A549 (cell line): Measurements from ENCODE around the gene ADAMTSL4. TPM values are rescaled to one million over a fixed set of nuclear protein-coding genes. Genes with fewer than 3 reads are reported as not detected.
A peak's percentile ranks its signal among the peaks of the same experiment; 100 is the strongest.

ENCODE experiments used
- ATAC-seq, 2 experiments: fragments of 200-7000 bp in 1 of 2; fragments of >200 bp in 1 of 2; cut with Nextera tagmentation in 1 of 2; cut with Tn5 transposase in 1 of 2; 3 replicates each; pipeline versions ENCODE4 v1.8.0 to v1.9.1; 2018 to 2020; ENCODE audit warnings: mild to moderate bottlenecking in 1 of 2, moderate library complexity in 1 of 2
- CTCF ChIA-PET: fragments of 300-600 bp; sonication (Branson Sonifier 250); formaldehyde crosslinking; extraction: SDS; loops from one replicate; lab custom pipeline; 2021; ENCODE audit warnings: antibody characterized with exemption, inconsistent platforms; lab: Yijun Ruan, JAX
- POLR2A ChIA-PET: fragments of 350-600 bp; formaldehyde crosslinking; extraction: SDS; loops from one replicate; lab custom pipeline; 2021; ENCODE audit warnings: antibody characterized with exemption, inconsistent platforms; lab: Yijun Ruan, JAX
- DNase-seq, 2 experiments: peaks; one replicate each; pipeline versions ENCODE4 v3.0.0 to v3.0.0-alpha.2; 2011 to 2016; ENCODE audit warnings: low read depth in 1 of 2, low spot score in 1 of 2
- FAIRE-seq: peaks from 2 replicates; lab custom pipeline; 2011; peaks lifted over from hg19 to GRCh38; lab: Jason Lieb, UNC
- H3K27ac ChIP-seq, 2 experiments: fragments of >200 bp; sonication (Bioruptor Twin); formaldehyde crosslinking; 3 replicates each; pipeline ENCODE4 v1.5.1; 2016 to 2017
- H3K4me1 ChIP-seq: fragments of >200 bp; sonication (Bioruptor Twin); formaldehyde crosslinking; 3 replicates; pipeline ENCODE4 v1.6.1; 2016
- H3K4me2 ChIP-seq: fragments of >200 bp; sonication (Bioruptor Twin); formaldehyde crosslinking; 3 replicates; pipeline ENCODE4 v1.6.1; 2016
- H3K4me3 ChIP-seq: fragments of >200 bp; sonication (Bioruptor Twin); formaldehyde crosslinking; 3 replicates; pipeline ENCODE4 v1.5.1; 2016
- H3K9me3 ChIP-seq: fragments of >200 bp; sonication (Bioruptor Twin); formaldehyde crosslinking; 3 replicates; pipeline ENCODE4 v1.6.1; 2016
- CEBPB ChIP-seq, 2 experiments: fragments of >200 bp in 1 of 2; sonication (Bioruptor Twin) in 1 of 2; formaldehyde crosslinking in 1 of 2; IDR thresholded peaks; 2 replicates each; pipeline ENCODE4 v1.6.1; 2012 to 2016
- CHD2 ChIP-seq: fragments of 150-350 bp; IDR thresholded peaks from 2 replicates; pipeline ENCODE4 v1.6.1; 2014; ENCODE audit warnings: low read length; ENCODE audit not compliant: partially characterized antibody
- CHD4 ChIP-seq: fragments of 200-600 bp; sonication (generic); IDR thresholded peaks from 2 replicates; pipeline ENCODE4 v1.6.1; 2016; ENCODE audit warnings: antibody characterized with exemption, mild to moderate bottlenecking, borderline replicate concordance
- E2F6 ChIP-seq: IDR thresholded peaks from 2 replicates; pipeline ENCODE4 v1.6.1; 2012; ENCODE audit warnings: low read depth, borderline replicate concordance
- EP300 ChIP-seq, 2 experiments: fragments of >200 bp; sonication (Bioruptor Twin); formaldehyde crosslinking; IDR thresholded peaks; 2 replicates in 1 of 2; 3 replicates in 1 of 2; pipeline ENCODE4 v1.6.1; 2016 to 2017
- FOSB ChIP-seq: fragments of 250-450 bp; sonication (Bioruptor Pico); IDR thresholded peaks from 2 replicates; pipeline ENCODE4 v1.5.0; 2020; ENCODE audit warnings: mild to moderate bottlenecking, moderate library complexity
- HMGXB4 ChIP-seq: fragments of 250-450 bp; sonication (Bioruptor Pico); IDR thresholded peaks from 2 replicates; pipeline ENCODE4 v1.5.0; 2021; ENCODE audit warnings: mild to moderate bottlenecking, moderate library complexity, borderline replicate concordance
- JUN ChIP-seq, 2 experiments: fragments of >200 bp; sonication (Bioruptor Twin); formaldehyde crosslinking; IDR thresholded peaks; 2 replicates in 1 of 2; 3 replicates in 1 of 2; pipeline ENCODE4 v1.6.1; 2016 to 2017
- KDM1A ChIP-seq: fragments of 200-600 bp; sonication (generic); IDR thresholded peaks from 2 replicates; pipeline ENCODE4 v1.6.1; 2016; ENCODE audit warnings: low read depth, mild to moderate bottlenecking
- KDM5A ChIP-seq: fragments of 200-600 bp; sonication (generic); IDR thresholded peaks from 2 replicates; pipeline ENCODE4 v1.6.1; 2016; ENCODE audit warnings: antibody characterized with exemption, mild to moderate bottlenecking
- MAFK ChIP-seq: fragments of 450-650 bp; IDR thresholded peaks from 2 replicates; pipeline ENCODE4 v1.6.1; 2014; ENCODE audit not compliant: partially characterized antibody
- NFE2L2 ChIP-seq: fragments of 150-350 bp; conservative IDR thresholded peaks from 2 replicates; pipeline ENCODE4 v1.6.1; 2014; ENCODE audit warnings: low read length
- NPAS2 ChIP-seq: fragments of 250-450 bp; sonication (Bioruptor Pico); IDR thresholded peaks from 2 replicates; pipeline ENCODE4 v1.8.0; 2022; ENCODE audit warnings: mild to moderate bottlenecking, moderate library complexity, borderline replicate concordance
- POLR2A ChIP-seq: IDR thresholded peaks from 2 replicates; pipeline ENCODE4 v1.6.1; 2012; ENCODE audit warnings: mild to moderate bottlenecking, low read length
- RFX5 ChIP-seq: fragments of 450-650 bp; IDR thresholded peaks from 2 replicates; pipeline ENCODE4 v1.7.1; 2014; ENCODE audit warnings: antibody characterized with exemption, mild to moderate bottlenecking, moderate library complexity
- RNF2 ChIP-seq: fragments of 200-600 bp; sonication (generic); IDR thresholded peaks from 2 replicates; pipeline ENCODE4 v1.6.1; 2016; ENCODE audit warnings: low read depth, mild to moderate bottlenecking, antibody characterized with exemption, moderate library complexity, borderline replicate concordance
- ZC3H11A ChIP-seq: fragments of 450-650 bp; IDR thresholded peaks from 2 replicates; pipeline ENCODE4 v1.6.1; 2014; ENCODE audit warnings: antibody characterized with exemption, mild to moderate bottlenecking
- ZFP36 ChIP-seq: fragments of 450-650 bp; IDR thresholded peaks from 2 replicates; pipeline ENCODE4 v1.6.1; 2014; ENCODE audit warnings: borderline replicate concordance; ENCODE audit not compliant: partially characterized antibody
- WGBS: methylation state at CpG from one replicate; pipeline ENCODE4 v1.1.6; 2017; ENCODE audit errors: missing lambda C conversion rate; 5-methylcytosine and 5-hydroxymethylcytosine counted together
- polyA plus RNA-seq, 4 experiments: library from polyadenylated mRNA; depleted of rRNA in 3 of 4; stranded (reverse); fragments of >200 nt; fragmentation: RNase III in 1 of 4; extraction: RNeasy Plus Mini Kit Qiagen cat#74134 plus additional on column Dnase treatment in 1 of 4; gene quantifications; 2 replicates in 3 of 4; 3 replicates in 1 of 4; pipeline ENCODE4 v1.2.3, GENCODE V29; 2011 to 2017
- TF ChIP-seq, protein P1 (sequence below): fragments of >200 bp; sonication (Bioruptor Twin); formaldehyde crosslinking; IDR thresholded peaks from 3 replicates; pipeline ENCODE4 v1.5.1; 2016

ADAMTSL4 gene
- polyA plus RNA-seq, 2 of the 4 experiments (the other 2 are of a cell fraction): 1.3 to 2.0 TPM

DNA sequence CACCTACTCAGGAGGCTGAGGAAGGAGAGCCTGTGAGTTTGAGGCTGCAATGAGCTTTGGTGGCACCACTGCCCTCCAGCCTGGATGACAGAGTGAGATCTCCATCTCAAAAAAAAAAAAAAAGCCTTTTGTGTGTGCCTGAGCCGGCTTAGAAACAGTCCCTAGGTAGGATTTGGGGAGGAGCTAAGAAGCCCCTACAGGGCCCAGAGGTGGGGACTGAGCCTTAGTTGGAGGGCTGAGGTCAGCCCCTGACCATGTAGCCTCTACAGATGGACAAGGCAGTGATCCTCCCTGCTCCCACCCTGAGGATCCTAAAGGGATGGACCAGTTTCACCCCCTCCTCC is 2.5 kb downstream of the ADAMTSL4 start:
- FAIRE-seq (no peak), DNase-seq (no peak), ATAC-seq (no peak; a peak in 1 of 6 replicates)
- Histone ChIP-seq H3K27ac (peak overlapping the region; percentile 11 to 92; a peak in 3 of 6 replicates), H3K4me2 (peak overlapping the region; percentile 46), H3K9me3 (no peaks in the 10 kb centered on the region), H3K4me1 (peaks cover 17% of the 10 kb centered on the region), H3K4me3 (no peak overlapping the region)
- no peak for TF ChIP-seq JUN (IDR thresholded peaks at IDR 0.05)
- TF ChIP-seq E2F6: no peak
- no peak for TF ChIP-seq MAFK
- TF ChIP-seq, protein P1, sequence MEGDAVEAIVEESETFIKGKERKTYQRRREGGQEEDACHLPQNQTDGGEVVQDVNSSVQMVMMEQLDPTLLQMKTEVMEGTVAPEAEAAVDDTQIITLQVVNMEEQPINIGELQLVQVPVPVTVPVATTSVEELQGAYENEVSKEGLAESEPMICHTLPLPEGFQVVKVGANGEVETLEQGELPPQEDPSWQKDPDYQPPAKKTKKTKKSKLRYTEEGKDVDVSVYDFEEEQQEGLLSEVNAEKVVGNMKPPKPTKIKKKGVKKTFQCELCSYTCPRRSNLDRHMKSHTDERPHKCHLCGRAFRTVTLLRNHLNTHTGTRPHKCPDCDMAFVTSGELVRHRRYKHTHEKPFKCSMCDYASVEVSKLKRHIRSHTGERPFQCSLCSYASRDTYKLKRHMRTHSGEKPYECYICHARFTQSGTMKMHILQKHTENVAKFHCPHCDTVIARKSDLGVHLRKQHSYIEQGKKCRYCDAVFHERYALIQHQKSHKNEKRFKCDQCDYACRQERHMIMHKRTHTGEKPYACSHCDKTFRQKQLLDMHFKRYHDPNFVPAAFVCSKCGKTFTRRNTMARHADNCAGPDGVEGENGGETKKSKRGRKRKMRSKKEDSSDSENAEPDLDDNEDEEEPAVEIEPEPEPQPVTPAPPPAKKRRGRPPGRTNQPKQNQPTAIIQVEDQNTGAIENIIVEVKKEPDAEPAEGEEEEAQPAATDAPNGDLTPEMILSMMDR: no peak
- TF ChIP-seq POLR2A: no peak
- no peak for TF ChIP-seq NFE2L2
- TF ChIP-seq KDM1A: no peak
- TF ChIP-seq RFX5: no peak
- TF ChIP-seq RNF2: no peak
- TF ChIP-seq KDM5A: no peak
- TF ChIP-seq ZC3H11A: no peak
- no peak for TF ChIP-seq EP300 (IDR thresholded peaks at IDR 0.05)
- POLR2A ChIA-PET: interaction anchor here (0.6 to 2.4 kb wide), 4 partner anchors 9 to 100 kb away, joined by 3 to 10 read pairs (median 4); partner anchors contain the start of genes ENSA and MCL1
- WGBS: 45% methylated on average over 1 of the region's 1 CpG
- CTCF ChIA-PET: interaction anchor here (1.3 to 6.1 kb wide), 4 partner anchors 9 to 35 kb away, joined by 3 to 102 read pairs (median 20); no protein-coding TSS in a partner anchor

GRCh38 chr1:150552128-150552910 is 3.1 kb downstream of the ADAMTSL4 start:
- no peak overlapping the region for H3K4me3 ChIP-seq
- ChIA-PET POLR2A (interaction anchor here (0.6 to 1.0 kb wide), 2 partner anchors 9 to 100 kb away, joined by 3 to 6 read pairs; no protein-coding TSS in a partner anchor), CTCF (interaction anchor here (1.3 to 6.1 kb wide), 4 partner anchors 8 to 35 kb away, joined by 3 to 102 read pairs (median 20); no protein-coding TSS in a partner anchor)
- H3K4me1 ChIP-seq: peaks cover 17% of the 10 kb centered on the region
- peak in 1 of 2 experiments; percentile 60 for DNase-seq
- TF ChIP-seq CHD4: no peak
- peak; percentile 72 to 76 for TF ChIP-seq CEBPB (IDR thresholded peaks at IDR 0.05)
- H3K4me2 ChIP-seq: peak overlapping the region; percentile 46
- peak overlapping the region; percentile 46 to 92; a peak in 4 of 6 replicates for H3K27ac ChIP-seq
- no peaks in the 10 kb centered on the region for H3K9me3 ChIP-seq
- WGBS: 46% methylated on average over 9 of the region's 13 CpGs
- no peak for FAIRE-seq
- peak; percentile 12 to 41; a peak in 5 of 6 replicates for ATAC-seq

GRCh38 chr1:150552911-150553289 is 3.7 kb downstream of the ADAMTSL4 start:
- ATAC-seq (no peak), DNase-seq (no peak), FAIRE-seq (no peak)
- TF ChIP-seq NPAS2 (CRISPR knock-in tag) (no peak), HMGXB4 (CRISPR knock-in tag) (no peak), CHD2 (no peak), E2F6 (no peak), FOSB (CRISPR knock-in tag) (no peak), RNF2 (no peak), ZFP36 (no peak)
- ChIA-PET POLR2A (no interaction called here), CTCF (interaction anchor here (2.2 to 6.1 kb wide), 2 partner anchors 8 to 36 kb away, joined by 8 to 102 read pairs; no protein-coding TSS in a partner anchor)
- no peak overlapping the region for H3K4me3 ChIP-seq
- peak overlapping the region; percentile 46 to 92; a peak in 4 of 6 replicates for H3K27ac ChIP-seq
- no peaks in the 10 kb centered on the region for H3K9me3 ChIP-seq
- WGBS: 90% methylated on average over 7 of the region's 12 CpGs
- peak overlapping the region; percentile 46; the same call in 2 of the 3 replicates for H3K4me2 ChIP-seq
- peaks cover 17% of the 10 kb centered on the region for H3K4me1 ChIP-seq
